HEK293 (cell line): Measurements from ENCODE around the gene TAF6L.

ENCODE experiments used
- BCL11A ChIP-seq: fragments of 450-650 bp; formaldehyde crosslinking; IDR thresholded peaks from 2 replicates; pipeline ENCODE4 v1.5.1; 2016; ENCODE audit warnings: low read depth, missing biosample characterization, missing genetic modification characterization
- EGR2 ChIP-seq: fragments of 450-650 bp; formaldehyde crosslinking; IDR thresholded peaks from 2 replicates; pipeline ENCODE4 v1.5.1; 2016; ENCODE audit warnings: low read depth, missing biosample characterization, missing genetic modification characterization
- GLI2 ChIP-seq: fragments of 450-650 bp; formaldehyde crosslinking; IDR thresholded peaks from 2 replicates; pipeline ENCODE4; 2017; ENCODE audit warnings: missing biosample characterization, missing genetic modification characterization, low read depth, borderline replicate concordance
- GLIS1 ChIP-seq: fragments of 450-650 bp; formaldehyde crosslinking; IDR thresholded peaks from 2 replicates; pipeline ENCODE4 v1.5.1; 2016; ENCODE audit warnings: missing biosample characterization, missing genetic modification characterization
- KLF8 ChIP-seq: fragments of 450-650 bp; formaldehyde crosslinking; IDR thresholded peaks from 2 replicates; pipeline ENCODE4 v1.5.1; 2016; ENCODE audit warnings: missing biosample characterization, missing genetic modification characterization
- KLF9 ChIP-seq: fragments of 450-650 bp; formaldehyde crosslinking; IDR thresholded peaks from 2 replicates; pipeline ENCODE4 v1.5.1; 2016; ENCODE audit warnings: missing biosample characterization, missing genetic modification characterization, low read depth
- OVOL3 ChIP-seq: fragments of 450-650 bp; formaldehyde crosslinking; IDR thresholded peaks from 2 replicates; pipeline ENCODE4 v1.5.1; 2016; ENCODE audit warnings: missing biosample characterization, missing genetic modification characterization
- PRDM10 ChIP-seq: fragments of 450-650 bp; formaldehyde crosslinking; IDR thresholded peaks from 2 replicates; pipeline ENCODE4 v1.5.1; 2016; ENCODE audit warnings: missing biosample characterization, missing genetic modification characterization
- REPIN1 ChIP-seq: fragments of 450-650 bp; formaldehyde crosslinking; IDR thresholded peaks from 2 replicates; pipeline ENCODE4 v1.5.1; 2017; ENCODE audit warnings: missing biosample characterization, missing genetic modification characterization, low read depth
- TSHZ1 ChIP-seq: fragments of 450-650 bp; formaldehyde crosslinking; IDR thresholded peaks from 2 replicates; pipeline ENCODE4 v1.5.1; 2016; ENCODE audit warnings: missing biosample characterization, missing genetic modification characterization, borderline replicate concordance
- ZBTB17 ChIP-seq: fragments of 450-650 bp; formaldehyde crosslinking; IDR thresholded peaks from 2 replicates; pipeline ENCODE4 v1.5.1; 2016; ENCODE audit warnings: missing biosample characterization, missing genetic modification characterization
- ZFP3 ChIP-seq: fragments of 450-650 bp; formaldehyde crosslinking; IDR thresholded peaks from 2 replicates; pipeline ENCODE4 v1.5.1; 2016; ENCODE audit warnings: low read depth, missing biosample characterization, missing genetic modification characterization
- ZNF132 ChIP-seq: fragments of 450-650 bp; formaldehyde crosslinking; IDR thresholded peaks from 2 replicates; pipeline ENCODE4 v1.5.1; 2017; ENCODE audit warnings: missing biosample characterization, missing genetic modification characterization, borderline replicate concordance
- ZNF133 ChIP-seq: fragments of 450-650 bp; formaldehyde crosslinking; IDR thresholded peaks from 2 replicates; pipeline ENCODE4 v1.5.1; 2016; ENCODE audit warnings: missing biosample characterization, missing genetic modification characterization
- ZNF18 ChIP-seq: fragments of 450-650 bp; formaldehyde crosslinking; IDR thresholded peaks from 2 replicates; pipeline ENCODE4 v1.5.1; 2016; ENCODE audit warnings: missing biosample characterization, missing genetic modification characterization
- ZNF184 ChIP-seq: fragments of 450-650 bp; IDR thresholded peaks from 2 replicates; pipeline ENCODE4 v1.5.1; 2018; ENCODE audit warnings: missing biosample characterization, mild to moderate bottlenecking, missing genetic modification characterization
- ZNF324 ChIP-seq: fragments of 450-650 bp; formaldehyde crosslinking; IDR thresholded peaks from 2 replicates; pipeline ENCODE4 v1.5.1; 2016; ENCODE audit warnings: missing biosample characterization, missing genetic modification characterization
- ZNF362 ChIP-seq: fragments of 450-650 bp; formaldehyde crosslinking; IDR thresholded peaks from 2 replicates; pipeline ENCODE4 v1.5.1; 2016; ENCODE audit warnings: missing biosample characterization, missing genetic modification characterization
- ZNF423 ChIP-seq: fragments of 450-650 bp; formaldehyde crosslinking; IDR thresholded peaks from 2 replicates; pipeline ENCODE4 v1.5.1; 2016; ENCODE audit warnings: missing biosample characterization, missing genetic modification characterization
- ZNF529 ChIP-seq: fragments of 450-650 bp; formaldehyde crosslinking; IDR thresholded peaks from 2 replicates; pipeline ENCODE4 v1.5.1; 2017; ENCODE audit warnings: missing genetic modification characterization, missing biosample characterization; ENCODE audit not compliant: insufficient replicate concordance
- ZNF548 ChIP-seq: fragments of 450-650 bp; formaldehyde crosslinking; IDR thresholded peaks from 2 replicates; pipeline ENCODE4 v1.5.1; 2016; ENCODE audit warnings: missing biosample characterization, missing genetic modification characterization
- ZNF571 ChIP-seq: fragments of 450-650 bp; formaldehyde crosslinking; IDR thresholded peaks from 2 replicates; pipeline ENCODE4 v1.5.0; 2017; ENCODE audit warnings: missing biosample characterization, missing genetic modification characterization
- TF ChIP-seq, protein P1 (sequence below): fragments of 450-650 bp; formaldehyde crosslinking; IDR thresholded peaks from 2 replicates; pipeline ENCODE4 v1.5.1; 2016; ENCODE audit warnings: missing biosample characterization, missing genetic modification characterization, borderline replicate concordance

TAF6L gene

GRCh38 chr11:62771144-62772021 lies at the start of gene TAF6L (continued):
- TF ChIP-seq ZBTB17 (tag by site-specific recombination) (peak; percentile 71), EGR2 (peak; percentile 88), ZNF362 (tag by site-specific recombination) (no peak), ZNF18 (tag by site-specific recombination) (0 out of 2 replicates have a peak, but pooled peaks have one; percentile 69), ZNF571 (tag by site-specific recombination) (no peak), OVOL3 (0 out of 2 replicates have a peak, but pooled peaks have one; percentile 37), ZNF423 (tag by site-specific recombination) (no peak), BCL11A (peak; percentile 99), GLIS1 (tag by site-specific recombination) (peak; percentile 69), ZNF324 (peak; percentile 53; the same call in 1 of the 2 replicates), KLF8 (tag by site-specific recombination) (peak; percentile 85), ZNF132 (tag by site-specific recombination) (no peak), ZNF133 (tag by site-specific recombination) (no peak), ZNF184 (tag by site-specific recombination) (no peak), ZNF548 (tag by site-specific recombination) (no peak), GLI2 (tag by site-specific recombination) (no peak), ZFP3 (tag by site-specific recombination) (no peak), REPIN1 (tag by site-specific recombination) (no peak), ZNF529 (tag by site-specific recombination) (no peak), TSHZ1 (tag by site-specific recombination) (no peak), KLF9 (tag by site-specific recombination) (peak; percentile 95), PRDM10 (tag by site-specific recombination) (no peak)
- TF ChIP-seq, protein P1, sequence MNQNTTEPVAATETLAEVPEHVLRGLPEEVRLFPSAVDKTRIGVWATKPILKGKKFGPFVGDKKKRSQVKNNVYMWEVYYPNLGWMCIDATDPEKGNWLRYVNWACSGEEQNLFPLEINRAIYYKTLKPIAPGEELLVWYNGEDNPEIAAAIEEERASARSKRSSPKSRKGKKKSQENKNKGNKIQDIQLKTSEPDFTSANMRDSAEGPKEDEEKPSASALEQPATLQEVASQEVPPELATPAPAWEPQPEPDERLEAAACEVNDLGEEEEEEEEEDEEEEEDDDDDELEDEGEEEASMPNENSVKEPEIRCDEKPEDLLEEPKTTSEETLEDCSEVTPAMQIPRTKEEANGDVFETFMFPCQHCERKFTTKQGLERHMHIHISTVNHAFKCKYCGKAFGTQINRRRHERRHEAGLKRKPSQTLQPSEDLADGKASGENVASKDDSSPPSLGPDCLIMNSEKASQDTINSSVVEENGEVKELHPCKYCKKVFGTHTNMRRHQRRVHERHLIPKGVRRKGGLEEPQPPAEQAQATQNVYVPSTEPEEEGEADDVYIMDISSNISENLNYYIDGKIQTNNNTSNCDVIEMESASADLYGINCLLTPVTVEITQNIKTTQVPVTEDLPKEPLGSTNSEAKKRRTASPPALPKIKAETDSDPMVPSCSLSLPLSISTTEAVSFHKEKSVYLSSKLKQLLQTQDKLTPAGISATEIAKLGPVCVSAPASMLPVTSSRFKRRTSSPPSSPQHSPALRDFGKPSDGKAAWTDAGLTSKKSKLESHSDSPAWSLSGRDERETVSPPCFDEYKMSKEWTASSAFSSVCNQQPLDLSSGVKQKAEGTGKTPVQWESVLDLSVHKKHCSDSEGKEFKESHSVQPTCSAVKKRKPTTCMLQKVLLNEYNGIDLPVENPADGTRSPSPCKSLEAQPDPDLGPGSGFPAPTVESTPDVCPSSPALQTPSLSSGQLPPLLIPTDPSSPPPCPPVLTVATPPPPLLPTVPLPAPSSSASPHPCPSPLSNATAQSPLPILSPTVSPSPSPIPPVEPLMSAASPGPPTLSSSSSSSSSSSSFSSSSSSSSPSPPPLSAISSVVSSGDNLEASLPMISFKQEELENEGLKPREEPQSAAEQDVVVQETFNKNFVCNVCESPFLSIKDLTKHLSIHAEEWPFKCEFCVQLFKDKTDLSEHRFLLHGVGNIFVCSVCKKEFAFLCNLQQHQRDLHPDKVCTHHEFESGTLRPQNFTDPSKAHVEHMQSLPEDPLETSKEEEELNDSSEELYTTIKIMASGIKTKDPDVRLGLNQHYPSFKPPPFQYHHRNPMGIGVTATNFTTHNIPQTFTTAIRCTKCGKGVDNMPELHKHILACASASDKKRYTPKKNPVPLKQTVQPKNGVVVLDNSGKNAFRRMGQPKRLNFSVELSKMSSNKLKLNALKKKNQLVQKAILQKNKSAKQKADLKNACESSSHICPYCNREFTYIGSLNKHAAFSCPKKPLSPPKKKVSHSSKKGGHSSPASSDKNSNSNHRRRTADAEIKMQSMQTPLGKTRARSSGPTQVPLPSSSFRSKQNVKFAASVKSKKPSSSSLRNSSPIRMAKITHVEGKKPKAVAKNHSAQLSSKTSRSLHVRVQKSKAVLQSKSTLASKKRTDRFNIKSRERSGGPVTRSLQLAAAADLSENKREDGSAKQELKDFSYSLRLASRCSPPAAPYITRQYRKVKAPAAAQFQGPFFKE (tag by site-specific recombination) = no peak
